ENCODE results near the gene CIRBP.

CIRBP gene

GRCh38 chr19:1307320-1307719, 38.2 kb downstream of the CIRBP start:
- 94% methylated on average over 38 of the region's 38 CpGs for WGBS, 2 experiments
- Histone ChIP-seq H3K27ac (ENCODE audit: insufficient read depth, low read depth, low read length, poor library complexity, severe bottlenecking) (no peak overlapping the region), H3K36me3 (ENCODE audit: control insufficient read depth, insufficient read depth, low read length) (no peaks in the 10 kb centered on the region)

DNA sequence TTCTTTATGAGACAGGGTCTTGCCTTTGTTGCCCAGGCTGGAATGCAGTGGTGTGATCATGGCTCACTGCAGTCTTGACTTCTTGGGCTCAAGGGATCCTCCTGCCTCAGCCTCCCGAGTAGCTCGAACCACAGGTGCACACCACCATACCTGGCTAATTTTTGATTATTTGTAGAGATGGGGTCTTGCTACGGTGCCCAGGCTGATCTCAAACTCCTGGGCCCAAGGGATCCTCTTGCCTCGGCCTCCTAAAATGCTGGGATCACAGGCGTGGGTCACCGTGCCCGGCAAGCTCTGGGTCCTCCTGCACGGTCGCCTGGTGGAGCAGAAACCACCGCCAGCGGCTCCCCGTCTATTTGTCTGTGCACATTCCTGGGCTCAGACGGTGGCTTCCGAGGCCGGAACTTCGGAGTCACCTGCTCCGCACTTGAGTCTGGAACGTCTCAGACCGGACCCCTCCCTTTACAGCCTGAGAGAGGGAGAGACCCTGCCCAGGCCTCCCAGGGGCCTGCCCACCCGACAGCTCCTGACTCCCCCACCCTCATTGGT, 38.7 kb downstream of the CIRBP start:
- WGBS, 2 experiments = 92 to 95% methylated on average over 20 of the region's 20 CpGs
- Histone ChIP-seq H3K27me3 (ENCODE audit: control insufficient read depth, insufficient read depth, low read length, poor library complexity, severe bottlenecking) (no peaks in the 10 kb centered on the region), H3K4me1 (ENCODE audit: control insufficient read depth, insufficient read depth, low read length) (peaks cover 3% of the 10 kb centered on the region), H3K9me3 (ENCODE audit: control insufficient read depth, low read length) (no peaks in the 10 kb centered on the region), H3K27ac (ENCODE audit: insufficient read depth, low read depth, low read length, poor library complexity, severe bottlenecking) (no peak overlapping the region), H3K36me3 (ENCODE audit: control insufficient read depth, insufficient read depth, low read length) (no peaks in the 10 kb centered on the region), H3K4me3 (ENCODE audit: insufficient read depth, low read depth, low read length) (no peak overlapping the region)

More at GRCh38 chr19:1307320-1307719, 38.2 kb downstream of the CIRBP start:
- Histone ChIP-seq H3K4me3 (ENCODE audit: insufficient read depth, low read depth, low read length) (no peak overlapping the region), H3K9me3 (ENCODE audit: control insufficient read depth, low read length) (no peaks in the 10 kb centered on the region), H3K4me1 (ENCODE audit: control insufficient read depth, insufficient read depth, low read length) (peaks cover 3% of the 10 kb centered on the region), H3K27me3 (ENCODE audit: control insufficient read depth, insufficient read depth, low read length, poor library complexity, severe bottlenecking) (no peaks in the 10 kb centered on the region)

DNA sequence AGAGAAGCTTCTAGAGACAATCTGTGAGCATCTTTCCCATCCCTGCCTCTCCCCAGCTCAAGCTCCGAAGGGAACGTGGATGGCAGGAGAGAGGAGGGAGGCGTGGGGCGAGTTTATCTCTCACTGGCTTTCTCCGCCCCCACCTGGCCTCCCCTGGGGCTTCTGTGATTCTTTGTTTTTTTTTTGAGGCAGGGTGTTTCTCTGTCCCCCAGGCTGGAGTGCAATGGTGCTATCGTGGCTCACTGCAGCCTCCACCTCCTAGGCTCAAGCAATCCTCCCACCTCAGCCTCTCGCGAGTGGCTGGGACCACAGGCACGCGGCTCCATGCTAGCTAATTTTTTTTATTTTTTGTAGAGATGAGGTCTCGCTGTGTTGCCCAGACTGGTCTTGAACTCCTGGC, 39.6 kb downstream of the CIRBP start:
- Histone ChIP-seq H3K27ac (ENCODE audit: insufficient read depth, low read depth, low read length, poor library complexity, severe bottlenecking) (no peak overlapping the region), H3K27me3 (ENCODE audit: control insufficient read depth, insufficient read depth, low read length, poor library complexity, severe bottlenecking) (no peaks in the 10 kb centered on the region), H3K36me3 (ENCODE audit: control insufficient read depth, insufficient read depth, low read length) (no peaks in the 10 kb centered on the region), H3K4me1 (ENCODE audit: control insufficient read depth, insufficient read depth, low read length) (peaks cover 10% of the 10 kb centered on the region), H3K9me3 (ENCODE audit: control insufficient read depth, low read length) (no peaks in the 10 kb centered on the region), H3K4me3 (ENCODE audit: insufficient read depth, low read depth, low read length) (no peak overlapping the region)
- WGBS, 2 experiments = 71 to 72% methylated on average over 11 of the region's 11 CpGs

- Histone ChIP-seq H3K4me1 (ENCODE audit: control insufficient read depth, insufficient read depth, low read length) (peaks cover 10% of the 10 kb centered on the region), H3K36me3 (ENCODE audit: control insufficient read depth, insufficient read depth, low read length) (no peaks in the 10 kb centered on the region), H3K9me3 (ENCODE audit: control insufficient read depth, low read length) (no peaks in the 10 kb centered on the region), H3K27me3 (ENCODE audit: control insufficient read depth, insufficient read depth, low read length, poor library complexity, severe bottlenecking) (peaks cover under 1% of the 10 kb centered on the region), H3K4me3 (ENCODE audit: insufficient read depth, low read depth, low read length) (no peak overlapping the region), H3K27ac (ENCODE audit: insufficient read depth, low read depth, low read length, poor library complexity, severe bottlenecking) (no peak overlapping the region)
- 85 to 87% methylated on average over 23 to 28 of the region's 28 CpGs for WGBS, 2 experiments
Measured at GRCh38 chr19:1309977-1310852, 41.1 kb downstream of the CIRBP start.

- H3K27ac ChIP-seq (ENCODE audit: insufficient read depth, low read depth, low read length, poor library complexity, severe bottlenecking) = no peak overlapping the region
- WGBS, 2 experiments = 73 to 82% methylated on average over 18 of the region's 18 CpGs
- peaks cover 10% of the 10 kb centered on the region for H3K4me1 ChIP-seq (ENCODE audit: control insufficient read depth, insufficient read depth, low read length)
- no peak overlapping the region for H3K4me3 ChIP-seq (ENCODE audit: insufficient read depth, low read depth, low read length)
- H3K27me3 ChIP-seq (ENCODE audit: control insufficient read depth, insufficient read depth, low read length, poor library complexity, severe bottlenecking) = peaks cover 6% of the 10 kb centered on the region
- no peaks in the 10 kb centered on the region for H3K36me3 ChIP-seq (ENCODE audit: control insufficient read depth, insufficient read depth, low read length)
- H3K9me3 ChIP-seq (ENCODE audit: control insufficient read depth, low read length) = no peaks in the 10 kb centered on the region
Measured at GRCh38 chr19:1310853-1311180, 41.7 kb downstream of the CIRBP start.

DNA sequence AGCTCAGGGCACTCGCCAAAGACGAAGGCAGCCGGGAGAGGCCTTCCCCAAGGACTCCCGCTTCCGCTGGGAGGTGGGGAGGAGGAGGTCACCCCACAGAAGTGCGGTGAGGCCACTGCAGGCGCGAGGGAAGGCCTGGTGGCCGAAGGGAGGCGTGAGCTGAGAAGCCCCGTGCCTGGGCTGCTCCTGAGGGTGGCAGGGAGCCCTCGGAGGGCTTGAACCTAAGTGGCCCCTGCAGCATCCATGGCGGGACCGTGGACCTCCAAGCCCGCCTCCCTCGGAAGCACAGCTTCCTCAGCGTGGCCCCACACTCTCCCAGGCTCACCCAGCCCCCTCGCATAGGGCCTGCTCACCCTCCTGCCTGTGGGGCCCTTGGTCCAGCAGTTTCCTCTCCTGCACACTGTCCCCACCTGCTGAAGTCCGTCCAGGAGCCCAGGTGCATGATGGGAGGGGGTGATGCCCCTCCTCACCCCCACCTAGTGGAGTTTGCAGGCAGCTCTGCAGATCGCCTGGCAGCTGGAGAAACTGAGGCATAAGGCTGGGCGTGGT, 42.5 kb downstream of the CIRBP start:
- Histone ChIP-seq H3K36me3 (ENCODE audit: control insufficient read depth, insufficient read depth, low read length) (no peaks in the 10 kb centered on the region), H3K4me3 (ENCODE audit: insufficient read depth, low read depth, low read length) (no peak overlapping the region), H3K27ac (ENCODE audit: insufficient read depth, low read depth, low read length, poor library complexity, severe bottlenecking) (no peak overlapping the region), H3K9me3 (ENCODE audit: control insufficient read depth, low read length) (no peaks in the 10 kb centered on the region), H3K4me1 (ENCODE audit: control insufficient read depth, insufficient read depth, low read length) (peaks cover 10% of the 10 kb centered on the region), H3K27me3 (ENCODE audit: control insufficient read depth, insufficient read depth, low read length, poor library complexity, severe bottlenecking) (peaks cover 14% of the 10 kb centered on the region)
- 81% methylated on average over 21 of the region's 21 CpGs for WGBS, 2 experiments

GRCh38 chr19:1312767-1313694, 43.9 kb downstream of the CIRBP start:
- no peaks in the 10 kb centered on the region for H3K9me3 ChIP-seq (ENCODE audit: control insufficient read depth, low read length)
- H3K4me1 ChIP-seq (ENCODE audit: control insufficient read depth, insufficient read depth, low read length) = peaks cover 10% of the 10 kb centered on the region
- peak overlapping the region; percentile 36 for H3K27ac ChIP-seq (ENCODE audit: insufficient read depth, low read depth, low read length, poor library complexity, severe bottlenecking)
- H3K36me3 ChIP-seq (ENCODE audit: control insufficient read depth, insufficient read depth, low read length) = no peaks in the 10 kb centered on the region
- WGBS, 2 experiments = 79 to 83% methylated on average over 61 of the region's 61 CpGs
- H3K27me3 ChIP-seq (ENCODE audit: control insufficient read depth, insufficient read depth, low read length, poor library complexity, severe bottlenecking) = peaks cover 21% of the 10 kb centered on the region
- no peak overlapping the region for H3K4me3 ChIP-seq (ENCODE audit: insufficient read depth, low read depth, low read length)

- Histone ChIP-seq H3K9me3 (ENCODE audit: control insufficient read depth, low read length) (no peaks in the 10 kb centered on the region), H3K36me3 (ENCODE audit: control insufficient read depth, insufficient read depth, low read length) (no peaks in the 10 kb centered on the region), H3K27ac (ENCODE audit: insufficient read depth, low read depth, low read length, poor library complexity, severe bottlenecking) (no peak overlapping the region), H3K27me3 (ENCODE audit: control insufficient read depth, insufficient read depth, low read length, poor library complexity, severe bottlenecking) (peaks cover 21% of the 10 kb centered on the region), H3K4me1 (ENCODE audit: control insufficient read depth, insufficient read depth, low read length) (peaks cover 17% of the 10 kb centered on the region), H3K4me3 (ENCODE audit: insufficient read depth, low read depth, low read length) (no peak overlapping the region)
- 79 to 82% methylated on average over 32 of the region's 32 CpGs for WGBS, 2 experiments
Measured at GRCh38 chr19:1313695-1314613, 44.8 kb downstream of the CIRBP start.

DNA sequence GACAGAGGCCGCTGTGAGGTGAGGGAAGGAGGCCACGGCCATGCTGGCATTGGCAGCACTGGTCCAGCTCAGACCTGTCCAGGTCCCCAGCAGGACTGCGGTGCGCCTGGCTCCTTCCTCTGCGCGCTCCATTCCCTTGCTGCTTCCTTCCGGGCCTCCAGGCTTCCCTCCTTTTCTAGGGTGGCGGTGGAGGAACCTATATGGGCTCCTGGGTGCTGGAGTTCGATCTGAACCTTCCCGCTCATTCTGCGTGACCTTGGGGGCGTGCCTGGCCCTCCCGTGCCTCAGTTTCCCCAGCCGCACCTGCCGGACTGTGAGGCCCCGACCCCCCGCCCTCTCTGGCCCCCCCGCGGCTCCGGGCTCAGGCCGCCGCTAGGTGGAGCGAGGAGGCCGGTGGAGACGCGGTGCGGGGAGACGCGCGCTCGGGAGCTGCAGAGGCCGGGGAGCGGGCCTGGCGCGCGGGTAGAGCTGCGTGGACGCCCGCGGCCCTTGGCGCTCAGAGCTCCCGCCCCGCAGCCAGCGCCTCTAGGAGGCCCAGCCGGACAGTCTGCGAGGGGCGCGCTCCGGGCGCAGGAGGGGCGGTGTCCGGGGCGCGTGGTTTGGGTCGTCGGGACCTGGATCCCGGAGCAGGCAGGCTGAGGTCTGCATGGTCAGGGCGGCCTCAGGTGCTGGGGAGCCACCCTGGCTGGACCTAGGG, 46.5 kb downstream of the CIRBP start:
- Histone ChIP-seq H3K4me3 (ENCODE audit: insufficient read depth, low read depth, low read length) (peak overlapping the region; percentile 12), H3K36me3 (ENCODE audit: control insufficient read depth, insufficient read depth, low read length) (no peaks in the 10 kb centered on the region), H3K27me3 (ENCODE audit: control insufficient read depth, insufficient read depth, low read length, poor library complexity, severe bottlenecking) (peaks cover 21% of the 10 kb centered on the region), H3K4me1 (ENCODE audit: control insufficient read depth, insufficient read depth, low read length) (peaks cover 17% of the 10 kb centered on the region), H3K27ac (ENCODE audit: insufficient read depth, low read depth, low read length, poor library complexity, severe bottlenecking) (no peak overlapping the region), H3K9me3 (ENCODE audit: control insufficient read depth, low read length) (no peaks in the 10 kb centered on the region)
- 18 to 19% methylated on average over 58 of the region's 58 CpGs for WGBS, 2 experiments

Measured in ectodermal cell (in vitro differentiated cells).